IgD-negative memory B cell (primary cell): ENCODE data around the gene NAT9. TPM values are rescaled to one million over a fixed set of nuclear protein-coding genes. Genes with fewer than 3 reads are reported as not detected.
A peak's percentile ranks its signal among the peaks of the same experiment; 100 is the strongest.

ENCODE experiments used
- H3K27ac Mint-ChIP-seq, 3 donors: one replicate each; pipeline ENCODE4 v1.8.0; 2020 to 2022; ENCODE audit warnings: mild to moderate bottlenecking in 3 of 3, mixed read lengths in 3 of 3, moderate library complexity in 1 of 3
- H3K27me3 Mint-ChIP-seq: one replicate; pipeline ENCODE4 v1.8.0; 2021; ENCODE audit warnings: mixed read lengths
- H3K36me3 Mint-ChIP-seq: one replicate; pipeline ENCODE4 v1.8.0; 2020; ENCODE audit warnings: mild to moderate bottlenecking, mixed read lengths
- H3K4me1 Mint-ChIP-seq, 3 donors: one replicate each; pipeline ENCODE4 v1.8.0; 2020 to 2022; ENCODE audit warnings: mixed read lengths in 3 of 3, mild to moderate bottlenecking in 1 of 3
- H3K4me3 Mint-ChIP-seq, 4 donors: one replicate each; pipeline ENCODE4 v1.8.0; 2020 to 2022; ENCODE audit warnings: mild to moderate bottlenecking in 4 of 4, mixed read lengths in 4 of 4, moderate library complexity in 3 of 4
- H3K9me3 Mint-ChIP-seq, 3 donors: one replicate each; pipeline ENCODE4 v1.8.0; 2020 to 2021; ENCODE audit warnings: mixed read lengths in 3 of 3, mild to moderate bottlenecking in 1 of 3
- polyA plus RNA-seq: library from polyadenylated mRNA; unstranded; fragments of 300-500 nt; fragmentation: Illumina TruSeq; gene quantifications from one replicate; pipeline ENCODE4 v1.2.3, GENCODE V29; 2021

NAT9 gene
- polyA plus RNA-seq, 1 donor from 2014 or later: 24.5 TPM

- peak overlapping the region in 1 of 3 donors; percentile 87 for H3K27ac Mint-ChIP-seq
- H3K9me3 Mint-ChIP-seq: no peaks in the 10 kb centered on the region
- no peaks in the 10 kb centered on the region for H3K4me1 Mint-ChIP-seq
- no peak overlapping the region for H3K4me3 Mint-ChIP-seq
- H3K27me3 Mint-ChIP-seq: no peaks in the 10 kb centered on the region
- peaks cover 4% of the 10 kb centered on the region for H3K36me3 Mint-ChIP-seq
Measured at GRCh38 chr17:74810699-74811485, 34.7 kb upstream of the NAT9 start.

GRCh38 chr17:74808714-74809430 lies 32.7 kb upstream of the NAT9 start:
- H3K4me1 Mint-ChIP-seq: no peaks in the 10 kb centered on the region
- no peaks in the 10 kb centered on the region for H3K9me3 Mint-ChIP-seq
- peaks cover 10% of the 10 kb centered on the region for H3K36me3 Mint-ChIP-seq
- H3K4me3 Mint-ChIP-seq: no peak overlapping the region
- no peak overlapping the region for H3K27ac Mint-ChIP-seq
- H3K27me3 Mint-ChIP-seq: no peaks in the 10 kb centered on the region

DNA sequence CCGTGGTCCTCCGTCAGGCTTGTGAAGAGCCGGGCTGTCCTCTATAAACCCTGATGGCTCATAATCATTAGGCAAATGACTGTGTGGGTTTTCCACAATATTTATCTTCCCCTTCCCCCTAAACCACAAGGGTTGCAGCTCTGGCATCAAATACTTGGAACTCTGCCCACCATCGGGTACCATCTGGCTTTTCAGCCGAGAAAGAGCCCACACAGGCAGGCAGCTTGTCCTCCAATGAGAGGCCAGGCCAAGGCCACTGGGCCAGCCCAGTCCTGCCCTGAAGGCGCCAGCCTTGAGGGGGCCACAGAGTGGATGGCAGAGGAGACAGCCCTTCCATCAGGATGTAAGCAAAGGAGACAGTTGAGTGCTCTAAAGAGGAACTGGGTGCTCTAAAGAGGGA lies 31.8 kb upstream of the NAT9 start:
- Mint-ChIP-seq H3K4me3 (no peak overlapping the region), H3K4me1 (no peaks in the 10 kb centered on the region), H3K27ac (peak overlapping the region in 1 of 3 donors; percentile 23), H3K36me3 (peaks cover 13% of the 10 kb centered on the region), H3K9me3 (no peaks in the 10 kb centered on the region), H3K27me3 (no peaks in the 10 kb centered on the region)

DNA sequence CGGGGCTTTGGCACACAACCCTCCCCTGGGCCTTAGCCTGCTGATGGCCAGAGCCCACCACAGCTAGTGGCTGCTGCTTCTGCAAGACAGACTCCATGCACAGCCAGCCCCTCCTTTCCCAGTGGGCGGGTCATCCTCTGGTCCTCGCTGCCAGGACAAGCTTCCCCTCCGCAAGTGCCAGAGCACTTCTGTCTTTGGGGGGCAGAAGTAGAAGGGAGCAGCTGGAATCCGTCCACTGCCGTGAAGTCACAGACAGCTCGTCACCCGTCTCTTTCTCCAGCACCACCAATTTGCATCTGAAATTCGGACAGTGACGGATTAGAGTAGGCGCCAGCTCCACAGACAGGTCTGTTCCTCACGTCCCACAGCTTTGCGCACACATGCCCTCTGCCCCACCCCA lies 31.3 kb upstream of the NAT9 start:
- Mint-ChIP-seq H3K36me3 (peaks cover 16% of the 10 kb centered on the region), H3K9me3 (no peaks in the 10 kb centered on the region), H3K27ac (no peak overlapping the region), H3K4me1 (no peaks in the 10 kb centered on the region), H3K27me3 (no peaks in the 10 kb centered on the region), H3K4me3 (no peak overlapping the region)

DNA sequence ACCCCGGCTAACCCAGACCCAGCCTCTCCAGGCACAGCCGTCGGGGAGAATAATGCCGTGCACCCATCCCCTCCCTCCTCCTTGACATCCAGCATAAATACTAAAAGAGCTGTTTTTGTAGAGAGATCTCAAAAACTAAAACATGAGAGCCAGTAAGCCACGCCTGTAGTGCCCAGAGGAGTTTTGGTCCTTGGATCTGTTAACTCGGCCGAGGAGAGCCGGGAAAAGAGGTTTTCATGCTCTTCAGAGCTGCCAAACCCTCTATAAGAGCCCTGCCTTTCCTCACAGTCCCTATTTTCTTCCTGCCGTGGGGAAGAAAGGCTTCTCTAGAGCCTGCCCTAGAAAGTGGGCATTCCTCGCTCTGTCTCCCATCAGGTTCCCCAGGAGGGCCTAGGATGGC lies 30.2 kb upstream of the NAT9 start:
- no peaks in the 10 kb centered on the region for H3K27me3 Mint-ChIP-seq
- no peak overlapping the region for H3K4me3 Mint-ChIP-seq
- H3K27ac Mint-ChIP-seq: no peak overlapping the region
- peaks cover 16% of the 10 kb centered on the region for H3K36me3 Mint-ChIP-seq
- H3K9me3 Mint-ChIP-seq: no peaks in the 10 kb centered on the region
- no peaks in the 10 kb centered on the region for H3K4me1 Mint-ChIP-seq

DNA sequence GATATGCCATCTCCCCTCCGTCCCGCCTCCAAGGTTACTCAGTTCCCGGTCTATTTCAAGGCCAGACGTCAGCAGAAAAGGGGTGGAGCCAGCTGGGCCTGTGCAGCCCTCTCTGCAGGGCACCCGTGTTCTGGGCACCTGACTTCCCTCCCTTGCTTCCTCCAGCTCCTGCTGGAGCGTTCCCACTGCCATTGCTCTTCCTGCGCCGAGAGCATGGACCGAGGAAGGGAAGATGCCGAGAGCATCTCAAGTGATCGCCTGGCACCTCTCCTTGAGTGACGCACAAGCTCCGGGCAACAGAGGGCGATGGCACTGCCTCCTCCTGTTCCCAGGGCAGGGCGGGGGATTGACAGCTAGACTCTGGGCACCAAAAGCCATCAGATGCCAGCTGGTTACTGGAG lies 29.4 kb upstream of the NAT9 start:
- no peaks in the 10 kb centered on the region for H3K4me1 Mint-ChIP-seq

DNA sequence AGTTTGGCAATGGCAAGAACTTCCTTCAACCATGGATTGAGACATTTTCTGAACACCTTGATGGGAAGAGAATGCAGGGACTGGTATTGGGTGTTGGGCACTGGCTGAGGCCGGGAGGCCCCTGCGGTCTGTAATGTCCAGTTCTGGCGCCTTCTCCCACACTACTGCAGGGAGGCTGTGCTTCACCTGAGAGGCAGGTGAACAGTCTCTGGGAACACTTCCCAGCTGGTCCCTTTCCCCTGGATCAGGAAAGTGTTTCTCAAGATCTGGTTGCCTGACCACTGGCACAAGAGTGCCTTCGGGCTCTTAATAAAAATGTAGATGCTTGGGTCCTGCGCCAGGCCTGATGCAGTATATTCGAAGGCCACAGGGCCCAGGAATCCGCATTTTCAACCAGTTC lies 28.5 kb upstream of the NAT9 start:
- no peaks in the 10 kb centered on the region for H3K27me3 Mint-ChIP-seq
- H3K4me1 Mint-ChIP-seq: no peaks in the 10 kb centered on the region
- H3K4me3 Mint-ChIP-seq: no peak overlapping the region
- no peaks in the 10 kb centered on the region for H3K9me3 Mint-ChIP-seq
- H3K27ac Mint-ChIP-seq: no peak overlapping the region
- H3K36me3 Mint-ChIP-seq: peaks cover 15% of the 10 kb centered on the region

More for the DNA sequence above, 29.4 kb upstream of the NAT9 start:
- Mint-ChIP-seq H3K4me3 (no peak overlapping the region), H3K27ac (no peak overlapping the region), H3K36me3 (peaks cover 14% of the 10 kb centered on the region), H3K27me3 (no peaks in the 10 kb centered on the region), H3K9me3 (no peaks in the 10 kb centered on the region)

- H3K27me3 Mint-ChIP-seq: no peaks in the 10 kb centered on the region
- H3K4me1 Mint-ChIP-seq: no peaks in the 10 kb centered on the region
- peaks cover 16% of the 10 kb centered on the region for H3K36me3 Mint-ChIP-seq
- H3K27ac Mint-ChIP-seq: peak overlapping the region in 1 of 3 donors; percentile 37
- H3K9me3 Mint-ChIP-seq: no peaks in the 10 kb centered on the region
- H3K4me3 Mint-ChIP-seq: no peak overlapping the region
Measured at GRCh38 chr17:74803971-74804370, 27.8 kb upstream of the NAT9 start.

GRCh38 chr17:74803388-74803930 lies 27.3 kb upstream of the NAT9 start:
- Mint-ChIP-seq H3K4me3 (no peak overlapping the region), H3K4me1 (no peaks in the 10 kb centered on the region), H3K9me3 (no peaks in the 10 kb centered on the region), H3K36me3 (peaks cover 18% of the 10 kb centered on the region), H3K27ac (peak overlapping the region in 1 of 3 donors; percentile 37), H3K27me3 (no peaks in the 10 kb centered on the region)

DNA sequence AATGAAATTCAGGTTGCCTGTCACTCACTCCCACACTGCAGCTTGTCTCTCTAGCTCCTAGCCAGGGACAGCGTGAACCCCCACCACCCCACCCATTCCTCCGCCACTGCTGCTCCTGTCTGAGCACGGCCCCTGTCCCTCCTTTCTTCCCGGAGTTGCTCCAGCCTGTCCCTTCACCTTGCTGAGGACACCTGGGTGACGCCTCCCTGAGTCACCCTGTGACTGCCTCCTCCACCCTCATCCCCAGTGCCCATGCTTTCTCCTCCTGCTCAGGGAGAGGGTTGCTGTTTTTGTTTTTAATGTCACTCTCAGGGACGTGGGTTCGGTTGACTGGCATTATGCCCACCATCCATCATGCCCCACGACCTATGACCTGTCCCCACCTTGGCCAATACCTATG lies 25.8 kb upstream of the NAT9 start:
- H3K36me3 Mint-ChIP-seq: peaks cover 20% of the 10 kb centered on the region
- H3K4me1 Mint-ChIP-seq: no peaks in the 10 kb centered on the region
- no peaks in the 10 kb centered on the region for H3K9me3 Mint-ChIP-seq
- H3K27ac Mint-ChIP-seq: no peak overlapping the region
- H3K4me3 Mint-ChIP-seq: no peak overlapping the region
- no peaks in the 10 kb centered on the region for H3K27me3 Mint-ChIP-seq

DNA sequence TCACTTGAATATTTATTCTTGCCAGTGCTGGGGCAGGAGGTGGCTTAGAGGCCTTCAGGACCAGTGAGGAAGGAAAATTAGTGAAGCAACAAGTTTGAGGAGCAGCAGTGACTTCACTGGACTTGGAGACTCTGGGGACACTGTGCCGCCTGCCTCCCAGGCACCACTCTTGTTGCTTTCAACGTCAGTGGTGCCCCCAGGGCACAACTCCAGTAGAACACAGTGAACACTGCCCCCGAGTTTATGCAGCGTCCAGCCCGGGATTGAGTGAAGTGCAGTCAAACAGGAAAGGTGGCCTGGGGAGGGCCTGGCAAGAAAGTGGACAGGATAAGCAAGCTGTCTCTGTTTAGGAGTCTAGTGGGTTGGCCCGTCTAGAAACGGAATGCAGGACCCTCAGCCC lies 24.4 kb upstream of the NAT9 start:
- Mint-ChIP-seq H3K4me1 (no peaks in the 10 kb centered on the region), H3K9me3 (no peaks in the 10 kb centered on the region), H3K4me3 (no peak overlapping the region), H3K27ac (peak overlapping the region in 1 of 3 donors; percentile 32), H3K36me3 (peaks cover 17% of the 10 kb centered on the region), H3K27me3 (no peaks in the 10 kb centered on the region)

DNA sequence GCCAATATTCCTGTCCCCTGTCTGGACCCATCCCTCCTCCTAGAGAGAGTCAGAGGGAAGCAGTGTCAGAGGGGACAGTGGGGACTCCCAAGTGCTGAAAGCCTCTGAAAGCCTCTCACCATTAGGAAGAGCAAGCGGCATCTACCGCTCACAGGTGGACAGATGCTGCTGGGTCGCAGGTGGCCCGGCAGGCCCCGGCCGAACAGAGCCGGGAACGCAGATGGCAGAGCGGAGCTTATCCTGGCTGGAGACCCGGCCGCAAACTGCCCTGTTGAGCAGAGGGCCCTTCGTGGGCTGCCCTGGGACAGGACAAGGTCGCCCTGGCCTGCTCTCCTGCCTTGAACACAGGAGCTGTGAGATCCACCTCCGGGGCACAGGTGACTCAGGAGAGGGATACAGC lies 23.0 kb upstream of the NAT9 start:
- no peaks in the 10 kb centered on the region for H3K27me3 Mint-ChIP-seq
- no peaks in the 10 kb centered on the region for H3K4me1 Mint-ChIP-seq
- H3K36me3 Mint-ChIP-seq: peaks cover 16% of the 10 kb centered on the region
- no peak overlapping the region for H3K4me3 Mint-ChIP-seq
- H3K27ac Mint-ChIP-seq: no peak overlapping the region
- H3K9me3 Mint-ChIP-seq: no peaks in the 10 kb centered on the region

GRCh38 chr17:74798239-74798707 lies 22.1 kb upstream of the NAT9 start:
- Mint-ChIP-seq H3K36me3 (peaks cover 16% of the 10 kb centered on the region), H3K27me3 (no peaks in the 10 kb centered on the region), H3K4me3 (no peak overlapping the region), H3K4me1 (no peaks in the 10 kb centered on the region), H3K9me3 (no peaks in the 10 kb centered on the region), H3K27ac (no peak overlapping the region)

- H3K4me3 Mint-ChIP-seq: no peak overlapping the region
- peaks cover 12% of the 10 kb centered on the region for H3K36me3 Mint-ChIP-seq
- no peaks in the 10 kb centered on the region for H3K4me1 Mint-ChIP-seq
- no peaks in the 10 kb centered on the region for H3K27me3 Mint-ChIP-seq
- no peaks in the 10 kb centered on the region for H3K9me3 Mint-ChIP-seq
- H3K27ac Mint-ChIP-seq: no peak overlapping the region
Measured at GRCh38 chr17:74797824-74798223, 21.7 kb upstream of the NAT9 start.

DNA sequence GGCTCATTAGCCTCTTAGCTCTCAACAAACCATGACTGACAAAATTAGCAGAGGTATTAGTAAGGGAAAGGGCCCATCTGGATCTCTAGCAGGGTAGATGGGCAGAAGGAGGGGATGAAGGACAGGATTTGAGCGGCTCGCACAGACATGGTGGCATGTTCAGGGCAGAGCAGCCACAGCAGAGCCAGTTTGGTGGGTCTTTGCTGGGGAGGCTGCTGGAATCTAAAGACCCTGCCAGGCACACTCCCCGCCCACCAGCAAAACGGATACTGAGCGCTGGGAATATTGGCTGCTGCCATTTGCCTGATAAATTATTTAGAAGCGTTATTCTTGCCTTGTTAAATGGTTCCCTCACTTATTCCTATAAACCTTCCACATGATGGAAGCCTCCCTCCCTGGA lies 20.7 kb upstream of the NAT9 start:
- Mint-ChIP-seq H3K4me3 (no peak overlapping the region), H3K36me3 (peaks cover 11% of the 10 kb centered on the region), H3K27me3 (no peaks in the 10 kb centered on the region), H3K4me1 (no peaks in the 10 kb centered on the region), H3K9me3 (no peaks in the 10 kb centered on the region), H3K27ac (no peak overlapping the region)
